IPS-11a (cell line): ENCODE measurements around the gene TGM6.
"Not testable (repeated sequence)": the region's sequence is repeated elsewhere in the genome, so short reads cannot be mapped to it uniquely, and the experiment has no call there.

ENCODE experiments used
- H3K4me3 ChIP-seq: one replicate; pipeline ENCODE4 v1.5.1; 2013; ENCODE audit warnings: low read depth, low read length, control low read depth

Gene TGM6

GRCh38 chr20:2397595-2398145 is 17.0 kb downstream of the TGM6 start:
- no peak overlapping the region for H3K4me3 ChIP-seq

GRCh38 chr20:2398449-2398848 is 17.7 kb downstream of the TGM6 start:
- H3K4me3 ChIP-seq = no peak overlapping the region

- H3K4me3 ChIP-seq = no peak overlapping the region
These were observed 18.7 kb downstream of the TGM6 start for GRCh38 chr20:2399390-2399789.

GRCh38 chr20:2400290-2400689 is 19.6 kb downstream of the TGM6 start:
- H3K4me3 ChIP-seq = no peak overlapping the region

GRCh38 chr20:2401527-2401926 is 20.8 kb downstream of the TGM6 start:
- H3K4me3 ChIP-seq = no peak overlapping the region

- no peak overlapping the region for H3K4me3 ChIP-seq
These were observed 21.7 kb downstream of the TGM6 start for GRCh38 chr20:2402271-2402980.

- no peak overlapping the region for H3K4me3 ChIP-seq
These were observed 22.8 kb downstream of the TGM6 start for GRCh38 chr20:2403291-2404052.

GRCh38 chr20:2405693-2406065 is 25.0 kb downstream of the TGM6 start:
- no peak overlapping the region for H3K4me3 ChIP-seq

- H3K4me3 ChIP-seq = not testable (repeated sequence)
These were observed 26.7 kb downstream of the TGM6 start for GRCh38 chr20:2407355-2407754.

GRCh38 chr20:2408111-2408510 is 27.4 kb downstream of the TGM6 start:
- H3K4me3 ChIP-seq = no peak overlapping the region

- no peak overlapping the region for H3K4me3 ChIP-seq
These were observed 36.0 kb downstream of the TGM6 start for GRCh38 chr20:2416541-2417212.

- H3K4me3 ChIP-seq = no peak overlapping the region
These were observed 36.5 kb downstream of the TGM6 start for GRCh38 chr20:2417213-2417541.

GRCh38 chr20:2418388-2418787 is 37.7 kb downstream of the TGM6 start:
- no peak overlapping the region for H3K4me3 ChIP-seq

- H3K4me3 ChIP-seq = no peak overlapping the region
These were observed 39.8 kb downstream of the TGM6 start for GRCh38 chr20:2420510-2420909.

GRCh38 chr20:2421247-2421646 is 40.5 kb downstream of the TGM6 start:
- no peak overlapping the region for H3K4me3 ChIP-seq

GRCh38 chr20:2429051-2429450 is 48.4 kb downstream of the TGM6 start:
- no peak overlapping the region for H3K4me3 ChIP-seq

- no peak overlapping the region for H3K4me3 ChIP-seq
These were observed 49.8 kb downstream of the TGM6 start for GRCh38 chr20:2430538-2430937.

GRCh38 chr20:2431185-2431584 is 50.5 kb downstream of the TGM6 start:
- no peak overlapping the region for H3K4me3 ChIP-seq

GRCh38 chr20:2446845-2447244 is 66.1 kb downstream of the TGM6 start:
- no peak overlapping the region for H3K4me3 ChIP-seq

- no peak overlapping the region for H3K4me3 ChIP-seq
These were observed 68.7 kb downstream of the TGM6 start for GRCh38 chr20:2449386-2449785.

GRCh38 chr20:2451422-2451821 is 70.7 kb downstream of the TGM6 start:
- H3K4me3 ChIP-seq = no peak overlapping the region
